Chondrocyte (in vitro differentiated cells): ENCODE data around the gene ARMC6. TPM values are rescaled to one million over a fixed set of nuclear protein-coding genes. Genes with fewer than 3 reads are reported as not detected.

Experiments
- DNase-seq: peaks from one replicate; pipeline ENCODE4 v3.0.0; 2021; ENCODE audit warnings: mixed read lengths, low spot score
- H3K27ac Mint-ChIP-seq: one replicate; pipeline ENCODE4 v1.8.0; 2021; ENCODE audit warnings: mild to moderate bottlenecking, moderate library complexity, mixed read lengths; ENCODE audit not compliant: unreplicated experiment
- H3K27me3 Mint-ChIP-seq: 2 replicates; pipeline ENCODE4 v1.8.0; 2021; ENCODE audit warnings: low read depth, mixed read lengths
- H3K36me3 Mint-ChIP-seq: 2 replicates; pipeline ENCODE4 v1.8.0; 2021; ENCODE audit warnings: low read depth, mixed read lengths
- H3K4me1 Mint-ChIP-seq: 2 replicates; pipeline ENCODE4 v1.8.0; 2021; ENCODE audit warnings: low read depth, mild to moderate bottlenecking, mixed read lengths
- H3K4me3 Mint-ChIP-seq: one replicate; pipeline ENCODE4 v1.8.0; 2021; ENCODE audit warnings: mild to moderate bottlenecking, moderate library complexity, mixed read lengths; ENCODE audit not compliant: unreplicated experiment
- H3K9me3 Mint-ChIP-seq: 2 replicates; pipeline ENCODE4 v1.8.0; 2021; ENCODE audit warnings: low read depth, mixed read lengths
- CTCF ChIP-seq: fragments of 200-600 bp; sonication (generic); IDR thresholded peaks from 2 replicates; pipeline ENCODE4 v1.5.0; 2021; ENCODE audit warnings: antibody characterized with exemption, mild to moderate bottlenecking, moderate library complexity
- total RNA-seq: library from RNA; stranded (reverse); gene quantifications from 3 replicates; pipeline ENCODE4 v1.2.1, GENCODE V29; 2021

Gene ARMC6
- total RNA-seq, 1 donor from 2014 or later = 26.8 TPM

- Mint-ChIP-seq H3K4me1 (no peaks in the 10 kb centered on the region), H3K27ac (no peak overlapping the region), H3K36me3 (peaks cover 8% of the 10 kb centered on the region), H3K9me3 (no peaks in the 10 kb centered on the region), H3K27me3 (no peaks in the 10 kb centered on the region), H3K4me3 (no peak overlapping the region)
- DNase-seq = no peak
- TF ChIP-seq CTCF = no peak
Observed at GRCh38 chr19:19076476-19076875, 43.1 kb downstream of the ARMC6 start.

GRCh38 chr19:19077103-19077502 lies 43.7 kb downstream of the ARMC6 start:
- Mint-ChIP-seq H3K27me3 (no peaks in the 10 kb centered on the region), H3K9me3 (no peaks in the 10 kb centered on the region), H3K36me3 (peaks cover 8% of the 10 kb centered on the region), H3K4me1 (no peaks in the 10 kb centered on the region), H3K27ac (no peak overlapping the region), H3K4me3 (no peak overlapping the region)
- no peak for DNase-seq
- no peak for TF ChIP-seq CTCF

GRCh38 chr19:19078801-19079200 lies 45.4 kb downstream of the ARMC6 start:
- DNase-seq = no peak
- Mint-ChIP-seq H3K9me3 (no peaks in the 10 kb centered on the region), H3K4me3 (no peak overlapping the region), H3K27me3 (no peaks in the 10 kb centered on the region), H3K36me3 (peaks cover 7% of the 10 kb centered on the region), H3K4me1 (no peaks in the 10 kb centered on the region), H3K27ac (no peak overlapping the region)
- TF ChIP-seq CTCF = no peak

- peaks cover 7% of the 10 kb centered on the region for H3K36me3 Mint-ChIP-seq
- no peaks in the 10 kb centered on the region for H3K9me3 Mint-ChIP-seq
- H3K4me1 Mint-ChIP-seq = no peaks in the 10 kb centered on the region
- H3K4me3 Mint-ChIP-seq = no peak overlapping the region
- DNase-seq = no peak
- no peak for TF ChIP-seq CTCF
- H3K27ac Mint-ChIP-seq = no peak overlapping the region
- no peaks in the 10 kb centered on the region for H3K27me3 Mint-ChIP-seq
Observed at GRCh38 chr19:19079571-19079970, 46.2 kb downstream of the ARMC6 start.

- H3K4me1 Mint-ChIP-seq = no peaks in the 10 kb centered on the region
Observed at GRCh38 chr19:19081642-19082151, 48.3 kb downstream of the ARMC6 start.

More at GRCh38 chr19:19081642-19082151, 48.3 kb downstream of the ARMC6 start:
- DNase-seq = no peak
- Mint-ChIP-seq H3K9me3 (no peaks in the 10 kb centered on the region), H3K27me3 (no peaks in the 10 kb centered on the region), H3K4me3 (no peak overlapping the region), H3K36me3 (peaks cover 3% of the 10 kb centered on the region), H3K27ac (no peak overlapping the region)
- no peak for TF ChIP-seq CTCF
